Ishikawa (cell line): ENCODE results near the gene TRDMT1.
A peak's percentile ranks its signal among the peaks of the same experiment; 100 is the strongest.

Experiments used
- CEBPB ChIP-seq: IDR thresholded peaks from 2 replicates; pipeline ENCODE4 v1.6.1; 2012
- EP300 ChIP-seq: IDR thresholded peaks from 2 replicates; pipeline ENCODE4 v1.6.1; 2012; ENCODE audit warnings: borderline replicate concordance
- NFIC ChIP-seq: IDR thresholded peaks from 2 replicates; pipeline ENCODE4 v1.6.1; 2012
- TAF1 ChIP-seq: IDR thresholded peaks from 2 replicates; pipeline ENCODE4 v1.6.1; 2012; ENCODE audit warnings: low read depth, mild to moderate bottlenecking
- TCF12 ChIP-seq: IDR thresholded peaks from 2 replicates; pipeline ENCODE4 v1.6.1; 2012; ENCODE audit warnings: low read depth
- TEAD4 ChIP-seq: IDR thresholded peaks from 2 replicates; pipeline ENCODE4 v1.6.1; 2012
- ZBTB7A ChIP-seq: IDR thresholded peaks from 2 replicates; pipeline ENCODE4 v1.6.1; 2012; ENCODE audit warnings: low read depth
- TF ChIP-seq, protein P1 (sequence below): IDR thresholded peaks from 2 replicates; pipeline ENCODE4 v1.6.1; 2012

DNA sequence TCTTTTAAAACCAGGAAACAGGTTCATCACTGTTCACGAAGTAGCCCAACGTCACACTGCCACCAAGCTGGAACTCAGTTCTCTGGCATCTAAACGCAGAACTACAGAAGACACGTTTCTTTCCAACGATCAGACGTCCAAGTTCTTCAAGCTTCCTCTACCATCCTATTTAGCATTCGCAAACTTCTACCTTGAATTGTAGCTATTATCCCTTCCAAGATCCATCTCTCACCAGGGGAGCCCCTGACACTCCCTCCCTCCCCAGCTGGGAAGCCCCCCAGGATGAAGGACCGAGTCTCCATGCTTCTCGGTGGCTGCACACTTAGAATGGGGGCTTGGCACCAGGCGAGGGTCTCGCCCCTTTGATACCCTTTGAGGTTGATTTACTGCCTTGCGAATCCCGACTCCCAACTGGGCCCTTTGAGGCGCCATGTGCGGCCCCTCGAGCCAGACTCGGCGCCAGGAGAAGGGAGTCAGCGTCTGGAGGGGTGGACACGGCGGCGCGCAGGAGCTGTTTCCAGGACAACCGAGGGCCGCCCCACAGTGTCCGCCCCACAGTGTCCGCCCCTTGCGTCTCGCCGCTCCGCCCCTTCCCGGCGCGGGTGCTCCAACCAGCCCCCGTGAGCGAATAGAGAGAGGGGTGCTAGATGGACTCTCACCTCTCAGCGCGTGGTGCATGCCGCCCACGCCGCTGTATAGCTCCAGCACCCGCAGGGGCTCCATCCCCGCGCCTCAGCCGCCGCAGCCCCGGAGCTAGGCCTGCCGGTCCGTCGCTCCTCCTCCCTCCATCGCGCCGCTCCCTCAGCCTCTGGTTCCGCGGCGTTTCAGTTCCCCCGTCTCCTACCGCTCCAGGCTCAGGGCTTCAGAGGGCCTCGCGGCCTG is at the start of gene TRDMT1:
- TF ChIP-seq CEBPB (no peak), EP300 (0 out of 2 replicates have a peak, but pooled peaks have one; percentile 42), TCF12 (peak; percentile 68; the same call in 1 of the 2 replicates), TAF1 (peak; percentile 83), TEAD4 (no peak), NFIC (no peak), ZBTB7A (no peak)
- TF ChIP-seq, protein P1, sequence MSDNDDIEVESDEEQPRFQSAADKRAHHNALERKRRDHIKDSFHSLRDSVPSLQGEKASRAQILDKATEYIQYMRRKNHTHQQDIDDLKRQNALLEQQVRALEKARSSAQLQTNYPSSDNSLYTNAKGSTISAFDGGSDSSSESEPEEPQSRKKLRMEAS = peak; percentile 80
